IMR-90 (cell line): ENCODE measurements around the gene NRCAM. TPM values are rescaled to one million over a fixed set of nuclear protein-coding genes. Genes with fewer than 3 reads are reported as not detected.

Experiments used
- ATAC-seq: fragments of 200-7000 bp; cut with Tn5 transposase; 2 replicates; pipeline ENCODE4 v1.9.1; 2020; ENCODE audit warnings: low read depth, mild to moderate bottlenecking, moderate library complexity
- BruUV-seq: library from RNA; stranded (reverse); fragments of 400-500 nt; replicated peaks from 2 replicates; lab custom pipeline; 2021; lab: Mats Ljungman, UMichigan
- CTCF ChIA-PET: fragments of 300-600 bp; formaldehyde crosslinking; extraction: SDS; loops from one replicate; lab custom pipeline; 2021; ENCODE audit warnings: antibody characterized with exemption; lab: Yijun Ruan, JAX
- POLR2A ChIA-PET: fragments of 300-600 bp; sonication (Branson Sonifier 250); formaldehyde crosslinking; loops from one replicate; lab custom pipeline; 2022; ENCODE audit warnings: antibody characterized with exemption; ENCODE audit not compliant: unreplicated experiment; lab: Charles Lee
- DNase-seq: peaks from one replicate; pipeline ENCODE4 v3.0.0; 2013
- H2AFZ ChIP-seq: replicated peaks from 2 replicates; pipeline ENCODE3; 2013; ENCODE audit warnings: low read length, mild to moderate bottlenecking; ENCODE audit not compliant: poor library complexity
- H2AK5ac ChIP-seq: 2 replicates; pipeline ENCODE4 v1.6.1; 2013; ENCODE audit warnings: low read depth, low read length, inconsistent platforms
- H2AK9ac ChIP-seq: replicated peaks from 2 replicates; pipeline ENCODE3; 2013; ENCODE audit warnings: mild to moderate bottlenecking, low read depth, low read length, moderate library complexity; ENCODE audit not compliant: poor library complexity
- H2BK120ac ChIP-seq: 2 replicates; pipeline ENCODE4 v1.6.1; 2013; ENCODE audit warnings: low read depth, low read length, inconsistent platforms
- H2BK15ac ChIP-seq: 3 replicates; pipeline ENCODE4 v1.6.1; 2013; ENCODE audit warnings: low read depth, low read length, inconsistent platforms
- H2BK20ac ChIP-seq: 2 replicates; pipeline ENCODE4 v1.6.1; 2013; ENCODE audit warnings: low read depth, mild to moderate bottlenecking, inconsistent platforms, low read length, moderate library complexity
- H2BK5ac ChIP-seq: 2 replicates; pipeline ENCODE4 v1.6.1; 2013; ENCODE audit warnings: mild to moderate bottlenecking, low read depth, low read length, inconsistent platforms; ENCODE audit not compliant: poor library complexity, severe bottlenecking
- H3K14ac ChIP-seq: replicated peaks from 2 replicates; pipeline ENCODE4 v1.6.1; 2013; ENCODE audit warnings: low read depth, low read length, inconsistent platforms
- H3K18ac ChIP-seq: 2 replicates; pipeline ENCODE4 v1.6.1; 2013; ENCODE audit warnings: low read depth, low read length, control low read depth
- H3K23ac ChIP-seq: 2 replicates; pipeline ENCODE4 v1.6.1; 2013; ENCODE audit warnings: low read depth, low read length, inconsistent platforms
- H3K27ac ChIP-seq: 2 replicates; pipeline ENCODE4 v1.5.1; 2013; ENCODE audit warnings: mild to moderate bottlenecking, control low read depth, low read length; ENCODE audit not compliant: insufficient read depth
- H3K27me3 ChIP-seq: 2 replicates; pipeline ENCODE4 v1.6.1; 2013; ENCODE audit warnings: low read length; ENCODE audit not compliant: control insufficient read depth, insufficient read depth
- H3K36me3 ChIP-seq: 2 replicates; pipeline ENCODE4 v1.6.1; 2013; ENCODE audit warnings: low read length, mixed read lengths; ENCODE audit not compliant: control insufficient read depth, insufficient read depth
- H3K4ac ChIP-seq: 2 replicates; pipeline ENCODE4 v1.6.1; 2013; ENCODE audit warnings: low read depth, low read length, inconsistent platforms
- H3K4me1 ChIP-seq: 2 replicates; pipeline ENCODE4 v1.6.1; 2013; ENCODE audit warnings: low read length, mixed read lengths; ENCODE audit not compliant: control insufficient read depth, insufficient read depth
- H3K4me2 ChIP-seq: 2 replicates; pipeline ENCODE4 v1.6.1; 2013; ENCODE audit warnings: low read depth, mild to moderate bottlenecking, control low read depth, low read length, moderate library complexity
- H3K4me3 ChIP-seq: 2 replicates; pipeline ENCODE4 v1.5.1; 2013; ENCODE audit warnings: low read depth, mild to moderate bottlenecking, control low read depth, low read length, moderate library complexity; ENCODE audit not compliant: insufficient read depth
- H3K56ac ChIP-seq: 2 replicates; pipeline ENCODE4 v1.6.1; 2013; ENCODE audit warnings: low read length, inconsistent platforms; ENCODE audit not compliant: insufficient read depth; ENCODE audit errors: extremely low read depth
- H3K79me1 ChIP-seq, 2 experiments: 2 replicates each; pipeline ENCODE4 v1.6.1; 2013; ENCODE audit warnings: low read length in 2 of 2, inconsistent platforms in 1 of 2, low read depth in 1 of 2
- H3K9ac ChIP-seq: 2 replicates; pipeline ENCODE4 v1.6.1; 2013; ENCODE audit warnings: low read depth, low read length, control low read depth
- H3K9me1 ChIP-seq: 2 replicates; pipeline ENCODE4 v1.6.1; 2013; ENCODE audit warnings: low read length, inconsistent platforms; ENCODE audit not compliant: insufficient read depth
- H3K9me3 ChIP-seq: 2 replicates; pipeline ENCODE4 v1.6.1; 2013; ENCODE audit warnings: low read length; ENCODE audit not compliant: control insufficient read depth, insufficient read depth
- H4K20me1 ChIP-seq: 2 replicates; pipeline ENCODE4 v1.6.1; 2013; ENCODE audit warnings: low read length, inconsistent platforms; ENCODE audit not compliant: insufficient read depth
- H4K5ac ChIP-seq: 2 replicates; pipeline ENCODE4 v1.6.1; 2013; ENCODE audit warnings: mild to moderate bottlenecking, low read depth, low read length, control low read depth
- H4K8ac ChIP-seq, 2 experiments: 2 replicates each; pipeline ENCODE4 v1.6.1; 2013; ENCODE audit warnings: low read depth in 2 of 2, low read length in 2 of 2, control low read depth in 1 of 2, inconsistent platforms in 1 of 2
- H4K91ac ChIP-seq: 2 replicates; pipeline ENCODE4 v1.6.1; 2013; ENCODE audit warnings: low read depth, low read length, inconsistent platforms; ENCODE audit not compliant: insufficient read depth
- BHLHE40 ChIP-seq: fragments of 150-350 bp; IDR thresholded peaks from 2 replicates; pipeline ENCODE4 v1.6.1; 2016; ENCODE audit warnings: mild to moderate bottlenecking, low read depth, low read length
- CEBPB ChIP-seq: IDR thresholded peaks from 2 replicates; pipeline ENCODE4 v1.6.1; 2012; ENCODE audit warnings: low read depth, low read length, improper control_type of control experiment
- CHD1 ChIP-seq: IDR thresholded peaks from 2 replicates; pipeline ENCODE4 v1.6.1; 2012; ENCODE audit warnings: low read depth, low read length, improper control_type of control experiment
- CTCF ChIP-seq: conservative IDR thresholded peaks from 2 replicates; pipeline ENCODE4 v1.5.1; 2012; ENCODE audit warnings: mild to moderate bottlenecking, low read depth, low read length, improper control_type of control experiment
- ELK1 ChIP-seq: fragments of 150-350 bp; IDR thresholded peaks from 2 replicates; pipeline ENCODE4 v1.6.1; 2016; ENCODE audit warnings: low read depth, mild to moderate bottlenecking, low read length, moderate library complexity, borderline replicate concordance
- FOS ChIP-seq: fragments of 150-350 bp; IDR thresholded peaks from 2 replicates; pipeline ENCODE4 v1.6.1; 2016; ENCODE audit warnings: low read depth, low read length
- MAFK ChIP-seq: IDR thresholded peaks from 2 replicates; pipeline ENCODE4 v1.6.1; 2012; ENCODE audit warnings: low read depth, low read length, improper control_type of control experiment
- MAZ ChIP-seq: IDR thresholded peaks from 2 replicates; pipeline ENCODE4 v1.6.1; 2012; ENCODE audit warnings: low read depth, mild to moderate bottlenecking, low read length, improper control_type of control experiment, moderate library complexity, borderline replicate concordance
- NFE2L2 ChIP-seq: fragments of 150-350 bp; IDR thresholded peaks from 2 replicates; pipeline ENCODE4 v1.6.1; 2016; ENCODE audit warnings: low read depth, mild to moderate bottlenecking, low read length
- RAD21 ChIP-seq: IDR thresholded peaks from 2 replicates; pipeline ENCODE4 v1.6.1; 2012; ENCODE audit warnings: low read length, improper control_type of control experiment
- RCOR1 ChIP-seq: IDR thresholded peaks from 2 replicates; pipeline ENCODE4 v1.6.1; 2012; ENCODE audit warnings: mild to moderate bottlenecking, low read length, improper control_type of control experiment; ENCODE audit not compliant: insufficient replicate concordance
- RFX5 ChIP-seq: IDR thresholded peaks from 2 replicates; pipeline ENCODE4 v1.8.0; 2012; ENCODE audit warnings: low read depth, mild to moderate bottlenecking, low read length, moderate library complexity
- SMC3 ChIP-seq: fragments of 150-350 bp; IDR thresholded peaks from 2 replicates; pipeline ENCODE4 v1.6.1; 2016; ENCODE audit warnings: low read depth, mild to moderate bottlenecking, antibody characterized with exemption, low read length, moderate library complexity
- USF2 ChIP-seq: fragments of 150-350 bp; IDR thresholded peaks from 2 replicates; pipeline ENCODE4 v1.6.1; 2017; ENCODE audit warnings: mild to moderate bottlenecking, antibody characterized with exemption, low read length, low read depth
- WGBS, 2 experiments: methylation state at CpG; one replicate each; pipeline versions ENCODE4 v1.1.5 to v1.1.7; 2013; ENCODE audit warnings: missing lambda C conversion rate in 2 of 2; ENCODE audit not compliant: insufficient read length in 1 of 2; ENCODE audit errors: extremely low coverage in 2 of 2; 5-methylcytosine and 5-hydroxymethylcytosine counted together
- dilution Hi-C: fragments of 300-500 bp; cut with HindIII; formaldehyde crosslinking; loops from one replicate; pipeline ENCODE4 v1.14.3; 2018; ENCODE audit warnings: low sequenced_read_pairs; ENCODE audit not compliant: unreplicated experiment
- in situ Hi-C: fragments of 300-500 bp; cut with MboI; formaldehyde crosslinking; loops from 3 replicates; pipeline ENCODE4 v1.14.3; 2019; ENCODE audit warnings: low sequenced_read_pairs, inconsistent platforms, mixed read lengths
- intact Hi-C: fragments of 100-400 bp; cut with micrococcal nuclease; formaldehyde crosslinking; loops from 2 replicates; pipeline ENCODE4 v1.10.0; 2022
- polyA plus RNA-seq, 3 experiments: library from polyadenylated mRNA; depleted of rRNA; stranded (reverse); fragments of >200 nt; gene quantifications; 2 replicates each; pipeline ENCODE4 v1.2.3, GENCODE V29; 2012; ENCODE audit warnings: low replicate concordance in 1 of 3
- total RNA-seq: library from RNA; depleted of rRNA; stranded (reverse); fragments of >200 nt; gene quantifications from 2 replicates; pipeline ENCODE4 v1.2.3, GENCODE V29; 2012

The NRCAM gene
- total and polyA plus RNA-seq, 2 of the 4 experiments (the other 2 are of a cell fraction): 0.46 to 1.1 TPM

- intact Hi-C loops: no loop called here
- H3K4me1 ChIP-seq: no peaks in the 10 kb centered on the region
- POLR2A ChIA-PET: no interaction called here
Observed at GRCh38 chr7:108292541-108292940, 163.7 kb downstream of the NRCAM start.

More at GRCh38 chr7:108292541-108292940, 163.7 kb downstream of the NRCAM start:
- H2AK5ac ChIP-seq: no peak overlapping the region
- no peak for DNase-seq
- no peak overlapping the region for H2AK9ac ChIP-seq
- H3K23ac ChIP-seq: no peak overlapping the region
- no peak overlapping the region for H3K4me3 ChIP-seq
- dilution Hi-C loops (no loop called here), in situ Hi-C loops (no loop called here)
- no peak overlapping the region for H3K4ac ChIP-seq
- no peak overlapping the region for H3K14ac ChIP-seq
- no CpG with 5 or more reads among the region's 3 CpGs for WGBS, 2 experiments
- H2BK120ac ChIP-seq: no peak overlapping the region
- H3K4me2 ChIP-seq: no peak overlapping the region
- no peak for TF ChIP-seq USF2
- no peak for TF ChIP-seq MAZ
- no peak for TF ChIP-seq SMC3
- TF ChIP-seq BHLHE40: no peak
- TF ChIP-seq RFX5: no peak
- no peak for TF ChIP-seq ELK1
- TF ChIP-seq RCOR1: no peak
- TF ChIP-seq NFE2L2: no peak
- no peak for TF ChIP-seq RAD21
- TF ChIP-seq FOS: no peak
- no peak for TF ChIP-seq CEBPB
- no peak for TF ChIP-seq CHD1
- TF ChIP-seq MAFK: no peak
- TF ChIP-seq CTCF: no peak
- CTCF ChIA-PET: no interaction called here
- H3K27me3 ChIP-seq: peaks cover 2% of the 10 kb centered on the region; the same call in 1 of the 2 replicates
- H3K27ac ChIP-seq: no peak overlapping the region
- BruUV-seq: no TSS peak
- no peak overlapping the region for H4K91ac ChIP-seq
- no peak overlapping the region for H2AFZ ChIP-seq
- no peak overlapping the region for H2BK5ac ChIP-seq
- H2BK15ac ChIP-seq: no peak overlapping the region
- no peaks in the 10 kb centered on the region for H3K9me1 ChIP-seq
- no peak overlapping the region for H3K18ac ChIP-seq
- no peak overlapping the region for H4K5ac ChIP-seq
- H3K9me3 ChIP-seq: no peaks in the 10 kb centered on the region
- H2BK20ac ChIP-seq: no peak overlapping the region
- H4K8ac ChIP-seq: no peak overlapping the region
- H3K9ac ChIP-seq: no peak overlapping the region
- no peaks in the 10 kb centered on the region for H3K36me3 ChIP-seq
- no peak for ATAC-seq
- H3K79me1 ChIP-seq: no peaks in the 10 kb centered on the region
- no peak overlapping the region for H3K56ac ChIP-seq
- H4K20me1 ChIP-seq: no peaks in the 10 kb centered on the region
